MM.1S (cell line): ENCODE data around the gene STX8.

Experiments
- DNase-seq: peaks from one replicate; pipeline ENCODE4 v3.0.0-alpha.2; 2015
- H2AFZ ChIP-seq: fragments of 300-600 bp; sonication (generic); 2 replicates; pipeline ENCODE4 v1.6.0; 2016; ENCODE audit warnings: antibody characterized with exemption, low read length
- H3F3A ChIP-seq: fragments of 300-600 bp; sonication (generic); 2 replicates; pipeline ENCODE4 v1.6.1; 2016; ENCODE audit warnings: mild to moderate bottlenecking, antibody characterized with exemption, low read length, moderate library complexity, mixed read lengths; ENCODE audit not compliant: insufficient read depth
- H3K27ac ChIP-seq: fragments of 300-600 bp; sonication (generic); 2 replicates; pipeline ENCODE4 v1.5.1; 2016; ENCODE audit warnings: mild to moderate bottlenecking, low read length
- H3K27me3 ChIP-seq: fragments of 300-600 bp; sonication (generic); replicated peaks from 2 replicates; pipeline ENCODE4 v1.6.0; 2016; ENCODE audit warnings: low read length; ENCODE audit not compliant: insufficient read depth
- H3K36me3 ChIP-seq: fragments of 300-600 bp; sonication (generic); replicated peaks from 2 replicates; pipeline ENCODE4 v1.6.1; 2016; ENCODE audit warnings: mild to moderate bottlenecking, low read length, mixed read lengths; ENCODE audit not compliant: insufficient read depth
- H3K4me1 ChIP-seq: fragments of 300-600 bp; sonication (generic); 2 replicates; pipeline ENCODE4 v1.6.1; 2016; ENCODE audit warnings: low read length, mixed read lengths
- H3K4me2 ChIP-seq: fragments of 300-600 bp; sonication (generic); 2 replicates; pipeline ENCODE4 v1.6.0; 2016; ENCODE audit warnings: low read depth, low read length
- H3K4me3 ChIP-seq: fragments of 300-600 bp; sonication (generic); 2 replicates; pipeline ENCODE4 v1.5.1; 2016; ENCODE audit warnings: low read length, mixed read lengths
- H3K79me2 ChIP-seq: fragments of 300-600 bp; sonication (generic); 2 replicates; pipeline ENCODE4 v1.6.1; 2016; ENCODE audit warnings: mixed run types, low read length, mixed read lengths
- H3K9ac ChIP-seq: fragments of 300-600 bp; sonication (generic); 2 replicates; pipeline ENCODE4 v1.6.1; 2016; ENCODE audit warnings: low read length, mixed read lengths
- H3K9me2 ChIP-seq: fragments of 300-600 bp; sonication (generic); replicated peaks from 2 replicates; pipeline ENCODE4 v1.6.1; 2016; ENCODE audit warnings: mild to moderate bottlenecking, low read length, mixed read lengths; ENCODE audit not compliant: insufficient read depth
- H3K9me3 ChIP-seq: fragments of 300-600 bp; sonication (generic); replicated peaks from 2 replicates; pipeline ENCODE4 v1.6.1; 2016; ENCODE audit warnings: mild to moderate bottlenecking, low read length, mixed read lengths; ENCODE audit not compliant: insufficient read depth
- H4K20me1 ChIP-seq: fragments of 300-600 bp; sonication (generic); 2 replicates; pipeline ENCODE4 v1.6.1; 2016; ENCODE audit warnings: mild to moderate bottlenecking, low read length, moderate library complexity, mixed read lengths; ENCODE audit not compliant: insufficient read depth
- CTCF ChIP-seq: fragments of 300-600 bp; sonication (generic); IDR thresholded peaks from 2 replicates; pipeline ENCODE4 v1.5.1; 2016; ENCODE audit warnings: antibody characterized with exemption, low read length, mixed read lengths
- EZH2 ChIP-seq: fragments of 300-600 bp; sonication (generic); optimal IDR thresholded peaks from 2 replicates; pipeline ENCODE3; 2017; ENCODE audit warnings: low read depth, mild to moderate bottlenecking, antibody characterized with exemption, low read length, mixed read lengths
- EZH2phosphoT487 ChIP-seq: fragments of 300-600 bp; sonication (generic); IDR thresholded peaks from 2 replicates; pipeline ENCODE4 v1.6.1; 2018; ENCODE audit warnings: antibody characterized with exemption, low read length

STX8 gene

GRCh38 chr17:9225305-9226101, 350.1 kb downstream of the STX8 start:
- Histone ChIP-seq H3K9me3 (no peaks in the 10 kb centered on the region), H3K36me3 (no peaks in the 10 kb centered on the region), H3K4me1 (peaks cover 8% of the 10 kb centered on the region; the same call in 1 of the 2 replicates), H2AFZ (no peak overlapping the region), H3K79me2 (no peaks in the 10 kb centered on the region), H3F3A (no peaks in the 10 kb centered on the region), H3K27ac (no peak overlapping the region), H3K27me3 (peaks cover 39% of the 10 kb centered on the region), H3K9me2 (no peaks in the 10 kb centered on the region), H3K4me2 (no peak overlapping the region), H3K9ac (no peak overlapping the region), H4K20me1 (no peaks in the 10 kb centered on the region), H3K4me3 (no peak overlapping the region)
- TF ChIP-seq CTCF (no peak), EZH2phosphoT487 (no peak), EZH2 (no peak)
- DNase-seq: no peak

- DNase-seq: no peak
- H3K4me3 ChIP-seq: no peak overlapping the region
- H3F3A ChIP-seq: no peaks in the 10 kb centered on the region
- no peaks in the 10 kb centered on the region for H3K79me2 ChIP-seq
- no peaks in the 10 kb centered on the region for H3K9me2 ChIP-seq
- no peaks in the 10 kb centered on the region for H4K20me1 ChIP-seq
- H3K4me2 ChIP-seq: no peak overlapping the region
- H3K27ac ChIP-seq: no peak overlapping the region
- H2AFZ ChIP-seq: no peak overlapping the region
- H3K9me3 ChIP-seq: no peaks in the 10 kb centered on the region
- no peaks in the 10 kb centered on the region for H3K36me3 ChIP-seq
- H3K4me1 ChIP-seq: peaks cover 8% of the 10 kb centered on the region; the same call in 1 of the 2 replicates
- TF ChIP-seq EZH2phosphoT487 (no peak), CTCF (no peak), EZH2 (no peak)
- peaks cover 44% of the 10 kb centered on the region for H3K27me3 ChIP-seq
- H3K9ac ChIP-seq: no peak overlapping the region
Measured at GRCh38 chr17:9224485-9224884, 351.1 kb downstream of the STX8 start.

DNA sequence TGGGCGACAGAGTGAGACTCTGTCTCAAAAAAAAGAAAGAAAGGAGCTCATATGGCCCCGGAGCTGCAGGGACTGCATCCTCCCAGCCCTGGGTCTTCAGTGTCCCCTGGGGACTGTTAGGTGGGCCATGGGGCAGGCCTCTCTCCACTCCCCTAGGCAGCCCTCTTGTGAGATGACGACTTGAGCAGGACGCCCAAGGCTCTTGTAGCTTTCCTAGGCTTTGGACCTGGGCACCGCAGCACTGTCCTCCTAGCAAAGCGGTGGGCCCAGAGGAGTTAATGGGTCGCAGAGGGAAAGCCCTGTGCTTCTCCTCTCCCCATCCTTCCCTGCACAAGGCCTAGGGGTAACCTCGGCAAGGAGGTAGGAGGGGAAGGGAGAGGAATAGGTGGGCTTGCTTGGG, 352.1 kb downstream of the STX8 start:
- no peak overlapping the region for H3K9ac ChIP-seq
- H2AFZ ChIP-seq: no peak overlapping the region

More for the DNA sequence above, 352.1 kb downstream of the STX8 start:
- H3K4me2 ChIP-seq: no peak overlapping the region
- no peaks in the 10 kb centered on the region for H3F3A ChIP-seq
- peaks cover 8% of the 10 kb centered on the region; the same call in 1 of the 2 replicates for H3K4me1 ChIP-seq
- no peak for DNase-seq
- H3K27me3 ChIP-seq: peaks cover 41% of the 10 kb centered on the region
- H3K4me3 ChIP-seq: no peak overlapping the region
- H3K79me2 ChIP-seq: no peaks in the 10 kb centered on the region
- H3K9me3 ChIP-seq: no peaks in the 10 kb centered on the region
- no peaks in the 10 kb centered on the region for H4K20me1 ChIP-seq
- H3K27ac ChIP-seq: no peak overlapping the region
- H3K9me2 ChIP-seq: no peaks in the 10 kb centered on the region
- TF ChIP-seq EZH2phosphoT487 (no peak), EZH2 (no peak), CTCF (no peak)
- H3K36me3 ChIP-seq: no peaks in the 10 kb centered on the region
